ENCODE data around the gene PCBP3. TPM values are rescaled to one million over a fixed set of nuclear protein-coding genes. Genes with fewer than 3 reads are reported as not detected.

The PCBP3 gene
- total and polyA plus RNA-seq, 2 of the 13 experiments (the other 11 are each of a cell fraction or from before 2014, with no cell fraction given), result not detected

DNA sequence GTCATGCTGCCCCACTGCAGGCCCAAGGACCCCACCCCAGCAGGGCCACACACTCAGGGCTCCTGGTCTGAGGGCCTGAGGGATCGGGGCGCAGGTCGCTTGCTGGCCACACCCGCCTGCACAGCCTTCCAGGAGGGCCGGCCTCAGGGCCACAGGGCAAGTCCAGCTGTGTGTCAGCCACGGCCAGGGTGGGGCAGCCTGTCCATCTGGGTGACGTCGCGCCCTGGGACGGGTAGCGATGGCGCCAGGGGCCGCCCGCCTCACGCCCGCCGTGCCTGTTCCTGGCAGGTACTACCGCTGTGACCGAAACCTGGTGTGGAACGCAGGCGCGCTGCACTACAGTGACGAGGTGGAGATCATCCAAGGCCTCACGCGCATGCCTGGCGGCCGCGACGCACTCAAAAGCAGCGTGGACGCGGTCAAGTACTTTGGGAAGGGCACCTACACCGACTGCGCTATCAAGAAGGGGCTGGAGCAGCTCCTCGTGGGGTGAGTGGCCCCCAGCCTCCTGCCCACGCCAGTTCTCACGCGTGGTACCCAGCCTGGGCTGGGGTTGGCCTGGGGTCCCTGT, 340.5 kb downstream of the PCBP3 start:
- Histone ChIP-seq H4K20me1 (ENCODE audit: insufficient read depth, low read length) (no peaks in the 10 kb centered on the region), H3K4me1 (ENCODE audit: insufficient read depth, low read length) (peaks cover 17% of the 10 kb centered on the region), H3K36me3 (replicated peaks in 1 of 2; ENCODE audit: control insufficient read depth in 1 of 2, insufficient read depth in 2 of 2, low read length in 2 of 2) (no peaks in the 10 kb centered on the region), H3K27me3 (ENCODE audit: control insufficient read depth in 1 of 2, insufficient read depth in 2 of 2, low read length in 2 of 2) (peaks cover 3 to 33% of the 10 kb centered on the region in 2 experiments; a peak in 4 of 5 replicates), H3K9me3 (ENCODE audit: low read length) (no peaks in the 10 kb centered on the region), H3K27ac (ENCODE audit: extremely low read length, insufficient read depth, low read length) (no peak overlapping the region), H3K4me3 (replicated peaks in 1 of 3; ENCODE audit: insufficient read depth in 1 of 3, low read depth in 2 of 3, low read length in 3 of 3) (no peak overlapping the region), H3K79me2 (ENCODE audit: insufficient read depth, low read length) (no peaks in the 10 kb centered on the region), H3K9ac (ENCODE audit: insufficient read depth, low read depth, low read length) (no peak overlapping the region), H3K4me2 (ENCODE audit: low read depth, low read length) (no peak overlapping the region), H2AFZ (ENCODE audit: low read length) (no peak overlapping the region)
- BruUV-seq (replicated peaks), result no TSS peak
- ATAC-seq (no peak), DNase-seq (ENCODE audit: low spot score) (no peak), FAIRE-seq (no peak)
- ChIA-PET POLR2A (no interaction called here), CTCF (ENCODE audit: low intra/inter-chr PET ratio, low total read pairs) (no interaction called here)
- intact Hi-C loops (cut with micrococcal nuclease; ENCODE audit: unreplicated experiment), result no loop called here
- 91% methylated on average over 21 of the region's 38 CpGs for WGBS (ENCODE audit: low lambda C conversion rate)
- in situ Hi-C loops (cut with HindIII; ENCODE audit: extremely low pct_ligation_motif_present, low pct_unique_long_range_greater_than_20kb), result no loop called here
- TF ChIP-seq, protein P1, sequence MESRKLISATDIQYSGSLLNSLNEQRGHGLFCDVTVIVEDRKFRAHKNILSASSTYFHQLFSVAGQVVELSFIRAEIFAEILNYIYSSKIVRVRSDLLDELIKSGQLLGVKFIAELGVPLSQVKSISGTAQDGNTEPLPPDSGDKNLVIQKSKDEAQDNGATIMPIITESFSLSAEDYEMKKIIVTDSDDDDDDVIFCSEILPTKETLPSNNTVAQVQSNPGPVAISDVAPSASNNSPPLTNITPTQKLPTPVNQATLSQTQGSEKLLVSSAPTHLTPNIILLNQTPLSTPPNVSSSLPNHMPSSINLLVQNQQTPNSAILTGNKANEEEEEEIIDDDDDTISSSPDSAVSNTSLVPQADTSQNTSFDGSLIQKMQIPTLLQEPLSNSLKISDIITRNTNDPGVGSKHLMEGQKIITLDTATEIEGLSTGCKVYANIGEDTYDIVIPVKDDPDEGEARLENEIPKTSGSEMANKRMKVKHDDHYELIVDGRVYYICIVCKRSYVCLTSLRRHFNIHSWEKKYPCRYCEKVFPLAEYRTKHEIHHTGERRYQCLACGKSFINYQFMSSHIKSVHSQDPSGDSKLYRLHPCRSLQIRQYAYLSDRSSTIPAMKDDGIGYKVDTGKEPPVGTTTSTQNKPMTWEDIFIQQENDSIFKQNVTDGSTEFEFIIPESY (CRISPR knock-in tag; IDR thresholded peaks at IDR 0.05), result peak; percentile 56; the same call in 1 of the 2 replicates
- TF ChIP-seq SALL1 (CRISPR knock-in tag; IDR thresholded peaks at IDR 0.05), result no peak

- Histone ChIP-seq H4K20me1 (ENCODE audit: insufficient read depth, low read length) (no peaks in the 10 kb centered on the region), H3K27ac (ENCODE audit: extremely low read length, insufficient read depth, low read length) (no peak overlapping the region), H3K9me3 (ENCODE audit: low read length) (no peaks in the 10 kb centered on the region), H3K4me1 (ENCODE audit: insufficient read depth, low read length) (peaks cover 17% of the 10 kb centered on the region), H3K9ac (ENCODE audit: insufficient read depth, low read depth, low read length) (no peak overlapping the region), H3K36me3 (replicated peaks in 1 of 2; ENCODE audit: control insufficient read depth in 1 of 2, insufficient read depth in 2 of 2, low read length in 2 of 2) (no peaks in the 10 kb centered on the region), H3K4me3 (replicated peaks in 1 of 3; ENCODE audit: insufficient read depth in 1 of 3, low read depth in 2 of 3, low read length in 3 of 3) (no peak overlapping the region), H3K4me2 (ENCODE audit: low read depth, low read length) (no peak overlapping the region), H2AFZ (ENCODE audit: low read length) (no peak overlapping the region), H3K79me2 (ENCODE audit: insufficient read depth, low read length) (no peaks in the 10 kb centered on the region), H3K27me3 (ENCODE audit: control insufficient read depth in 1 of 2, insufficient read depth in 2 of 2, low read length in 2 of 2) (peaks cover 3 to 27% of the 10 kb centered on the region in 2 experiments; a peak in 4 of 5 replicates)
- in situ Hi-C loops (cut with HindIII; ENCODE audit: extremely low pct_ligation_motif_present, low pct_unique_long_range_greater_than_20kb) (no loop called here), intact Hi-C loops (cut with micrococcal nuclease; ENCODE audit: unreplicated experiment) (no loop called here)
- DNase-seq (ENCODE audit: low spot score), result no peak
- ATAC-seq, result no peak
- FAIRE-seq, result no peak
- no TSS peak for BruUV-seq (replicated peaks)
- CTCF ChIA-PET (ENCODE audit: low intra/inter-chr PET ratio, low total read pairs), result no interaction called here
- 73% methylated on average over 3 of the region's 3 CpGs for WGBS (ENCODE audit: low lambda C conversion rate)
- POLR2A ChIA-PET, result no interaction called here
- no peak for TF ChIP-seq STAT6 (CRISPR knock-in tag; IDR thresholded peaks at IDR 0.05; ENCODE audit: borderline replicate concordance)
- no peak for TF ChIP-seq RFXAP (CRISPR knock-in tag; IDR thresholded peaks at IDR 0.05; ENCODE audit: borderline replicate concordance)
- no peak for TF ChIP-seq ZNF652 (CRISPR knock-in tag; IDR thresholded peaks at IDR 0.05; ENCODE audit: borderline replicate concordance, low read depth)
- no peak for TF ChIP-seq ZSCAN21 (CRISPR knock-in tag; IDR thresholded peaks at IDR 0.05; ENCODE audit: borderline replicate concordance)
Observed at GRCh38 chr21:45984584-45985095, 341.1 kb downstream of the PCBP3 start.

Measured in HepG2 (cell line).